ENCODE data around the gene PKM.
A peak's percentile ranks its signal among the peaks of the same experiment; 100 is the strongest.
"Not testable (repeated sequence)": the region's sequence is repeated elsewhere in the genome, so short reads cannot be mapped to it uniquely, and the experiment has no call there.

The PKM gene

GRCh38 chr15:72231066-72231832 lies at the start of gene PKM:
PKM (minus strand) TSS chr15:72231190; CDS start chr15:72219097, 12,093 bp downstream.
- DNase-seq (ENCODE audit: low spot score) = peak; percentile 97

GRCh38 chr15:72280751-72281150 lies 49.8 kb upstream of the PKM start:
- no peak for DNase-seq (ENCODE audit: low spot score)

GRCh38 chr15:72278737-72279136 lies 47.7 kb upstream of the PKM start:
- DNase-seq (ENCODE audit: low spot score) = no peak

- no peak for DNase-seq (ENCODE audit: low spot score)
These were observed 45.3 kb upstream of the PKM start for GRCh38 chr15:72276326-72276700.

GRCh38 chr15:72275635-72276325 lies 44.8 kb upstream of the PKM start:
- not testable (repeated sequence) for DNase-seq (ENCODE audit: low spot score)

- DNase-seq (ENCODE audit: low spot score) = no peak
These were observed 42.0 kb upstream of the PKM start for GRCh38 chr15:72272997-72273352.

- DNase-seq (ENCODE audit: low spot score) = peak; percentile 99
These were observed 41.4 kb upstream of the PKM start, which contains the start of gene PARP6 for GRCh38 chr15:72272213-72272996. PARP6 (minus strand) TSS chr15:72272554; CDS start chr15:72267477, 5,077 bp downstream.

GRCh38 chr15:72271895-72272212 lies 40.9 kb upstream of the PKM start:
- peak; percentile 63 for DNase-seq (ENCODE audit: low spot score)

- no peak for DNase-seq (ENCODE audit: low spot score)
These were observed 40.2 kb upstream of the PKM start for GRCh38 chr15:72271221-72271620.

- no peak for DNase-seq (ENCODE audit: low spot score)
These were observed 38.7 kb upstream of the PKM start for GRCh38 chr15:72269739-72270138.

GRCh38 chr15:72265031-72265430 lies 34.0 kb upstream of the PKM start:
- DNase-seq (ENCODE audit: low spot score) = no peak

- DNase-seq (ENCODE audit: low spot score) = no peak
These were observed 21.8 kb upstream of the PKM start for GRCh38 chr15:72252663-72253299.

- DNase-seq (ENCODE audit: low spot score) = no peak
These were observed 18.3 kb upstream of the PKM start for GRCh38 chr15:72249142-72249810.

GRCh38 chr15:72248514-72248913 lies 17.5 kb upstream of the PKM start:
- no peak for DNase-seq (ENCODE audit: low spot score)

GRCh38 chr15:72242775-72243370 lies 11.9 kb upstream of the PKM start:
- peak; percentile 43 for DNase-seq (ENCODE audit: low spot score)

GRCh38 chr15:72239652-72240051 lies 8.7 kb upstream of the PKM start:
- DNase-seq (ENCODE audit: low spot score) = no peak

- no peak for DNase-seq (ENCODE audit: low spot score)
These were observed 7.6 kb upstream of the PKM start for GRCh38 chr15:72238586-72238985.

- no peak for DNase-seq (ENCODE audit: low spot score)
These were observed 6.8 kb upstream of the PKM start for GRCh38 chr15:72237853-72238224.

GRCh38 chr15:72237029-72237852 lies 6.3 kb upstream of the PKM start:
- DNase-seq (ENCODE audit: low spot score) = no peak

- no peak for DNase-seq (ENCODE audit: low spot score)
These were observed 5.5 kb upstream of the PKM start for GRCh38 chr15:72236381-72237003.
